A673 (cell line): Measurements from ENCODE around the gene URB2. TPM values are rescaled to one million over a fixed set of nuclear protein-coding genes. Genes with fewer than 3 reads are reported as not detected.
A peak's percentile ranks its signal among the peaks of the same experiment; 100 is the strongest.
"Not testable (repeated sequence)": the region's sequence is repeated elsewhere in the genome, so short reads cannot be mapped to it uniquely, and the experiment has no call there.

ENCODE experiments used
- BruUV-seq: library from RNA; stranded (reverse); fragments of 400-500 nt; replicated peaks from 2 replicates; lab custom pipeline; 2021; lab: Mats Ljungman, UMichigan
- CTCF ChIA-PET: fragments of 300-600 bp; sonication (Branson Sonifier 250); formaldehyde crosslinking; loops from one replicate; lab custom pipeline; 2022; ENCODE audit warnings: antibody characterized with exemption; lab: Charles Lee
- POLR2A ChIA-PET: fragments of 300-600 bp; sonication (Branson Sonifier 250); formaldehyde crosslinking; loops from one replicate; lab custom pipeline; 2022; ENCODE audit warnings: antibody characterized with exemption; ENCODE audit not compliant: low non-redundant PET; lab: Charles Lee
- DNase-seq: peaks from one replicate; pipeline ENCODE4 v3.0.0-alpha.2; 2015; ENCODE audit warnings: low spot score
- H3K27ac ChIP-seq: fragments of 200-600 bp; sonication (generic); 2 replicates; pipeline ENCODE4 v1.5.1; 2016; ENCODE audit warnings: mixed run types, low read depth, mild to moderate bottlenecking, mixed read lengths, antibody characterized with exemption, low read length; ENCODE audit not compliant: poor library complexity, severe bottlenecking
- H3K27me3 ChIP-seq: fragments of 200-600 bp; sonication (generic); replicated peaks from 2 replicates; pipeline ENCODE4 v1.6.1; 2017; ENCODE audit warnings: mixed run types, low read depth, mild to moderate bottlenecking, mixed read lengths, antibody characterized with exemption, low read length; ENCODE audit not compliant: insufficient read depth, poor library complexity
- H3K36me3 ChIP-seq: fragments of 200-600 bp; sonication (generic); 2 replicates; pipeline ENCODE4 v1.6.1; 2016; ENCODE audit warnings: mixed run types, mild to moderate bottlenecking, mixed read lengths, antibody characterized with exemption, low read length; ENCODE audit not compliant: insufficient read depth, poor library complexity, severe bottlenecking
- H3K4me1 ChIP-seq: fragments of 200-600 bp; sonication (generic); 2 replicates; pipeline ENCODE4 v1.6.1; 2017; ENCODE audit warnings: mixed run types, mild to moderate bottlenecking, mixed read lengths, antibody characterized with exemption, low read length; ENCODE audit not compliant: insufficient read depth, poor library complexity, severe bottlenecking
- H3K4me3 ChIP-seq: fragments of 200-600 bp; sonication (generic); 2 replicates; pipeline ENCODE4 v1.5.1; 2016; ENCODE audit warnings: low read depth, mixed run types, mild to moderate bottlenecking, mixed read lengths, low read length; ENCODE audit not compliant: poor library complexity, severe bottlenecking
- H3K9me3 ChIP-seq: fragments of 200-600 bp; sonication (generic); 2 replicates; pipeline ENCODE4 v1.6.1; 2016; ENCODE audit warnings: mixed run types, low read depth, mild to moderate bottlenecking, mixed read lengths, antibody characterized with exemption, low read length; ENCODE audit not compliant: poor library complexity, severe bottlenecking
- CTCF ChIP-seq: fragments of 300-800, 200-600 bp; sonication (generic); conservative IDR thresholded peaks from 2 replicates; pipeline ENCODE4 v1.5.1; 2017; ENCODE audit warnings: low read depth, mild to moderate bottlenecking, antibody characterized with exemption, low read length, moderate library complexity, mixed read lengths
- EZH2 ChIP-seq: fragments of 200-600 bp; sonication (generic); IDR thresholded peaks from 2 replicates; pipeline ENCODE4 v1.6.1; 2017; ENCODE audit warnings: borderline replicate concordance, low read depth, mild to moderate bottlenecking, mixed read lengths, antibody characterized with exemption, low read length; ENCODE audit not compliant: poor library complexity, severe bottlenecking
- intact Hi-C: fragments of 100-400 bp; cut with micrococcal nuclease; formaldehyde crosslinking; loops from one replicate; pipeline ENCODE4 v1.10.0; 2022; ENCODE audit not compliant: unreplicated experiment
- total RNA-seq: library from RNA; stranded (reverse); gene quantifications from 2 replicates; pipeline ENCODE4 v1.2.3, GENCODE V29; 2021

The URB2 gene
- total RNA-seq, 1 experiment from 2014 or later, result 33.3 TPM

GRCh38 chr1:229699613-229700267 lies 73.7 kb downstream of the URB2 start:
- intact Hi-C loops, result no loop called here
- Histone ChIP-seq H3K9me3 (no peaks in the 10 kb centered on the region), H3K36me3 (no peaks in the 10 kb centered on the region), H3K4me3 (no peak overlapping the region), H3K27me3 (no peaks in the 10 kb centered on the region), H3K27ac (no peak overlapping the region), H3K4me1 (peaks cover 15% of the 10 kb centered on the region)
- TF ChIP-seq EZH2 (no peak), CTCF (no peak)
- no TSS peak for BruUV-seq
- peak; percentile 19 for DNase-seq
- POLR2A ChIA-PET, result no interaction called here
- CTCF ChIA-PET, result no interaction called here

- Histone ChIP-seq H3K36me3 (no peaks in the 10 kb centered on the region), H3K27ac (no peak overlapping the region), H3K9me3 (no peaks in the 10 kb centered on the region), H3K4me3 (no peak overlapping the region), H3K4me1 (no peaks in the 10 kb centered on the region), H3K27me3 (no peaks in the 10 kb centered on the region)
- ChIA-PET CTCF (interaction anchor here (0.6 kb wide), 1 partner anchor 29 kb away, joined by 8 read pairs; no protein-coding TSS in a partner anchor), POLR2A (no interaction called here)
- intact Hi-C loops, result no loop called here
- no peak for TF ChIP-seq CTCF
- no peak for TF ChIP-seq EZH2
- BruUV-seq, result no TSS peak
- no peak for DNase-seq
These were observed 78.1 kb downstream of the URB2 start for GRCh38 chr1:229704157-229704556.

- H3K4me3 ChIP-seq, DNase-seq, H3K27ac ChIP-seq, BruUV-seq, CTCF ChIA-PET, H3K4me1 ChIP-seq, H3K36me3 ChIP-seq, POLR2A ChIA-PET, H3K27me3 ChIP-seq, H3K9me3 ChIP-seq, intact Hi-C loops: not testable (repeated sequence)
These were observed 79.1 kb downstream of the URB2 start for GRCh38 chr1:229705152-229705551.

GRCh38 chr1:229707127-229707526 lies 81.1 kb downstream of the URB2 start:
- POLR2A ChIA-PET, BruUV-seq: not testable (repeated sequence)

More at GRCh38 chr1:229707127-229707526, 81.1 kb downstream of the URB2 start:
- H3K36me3 ChIP-seq, H3K27me3 ChIP-seq, intact Hi-C loops, H3K9me3 ChIP-seq, H3K4me1 ChIP-seq, DNase-seq, H3K27ac ChIP-seq, CTCF ChIA-PET, H3K4me3 ChIP-seq: not testable (repeated sequence)
